Activated CD8-positive, alpha-beta T cell treated with anti-CD3 and anti-CD28 coated beads for 36 hours (primary cell): ENCODE results near the gene TAGAP. TPM values are rescaled to one million over a fixed set of nuclear protein-coding genes. Genes with fewer than 3 reads are reported as not detected.
"Not testable (repeated sequence)": the region's sequence is repeated elsewhere in the genome, so short reads cannot be mapped to it uniquely, and the experiment has no call there.

Experiments used
- ATAC-seq: fragments of 200-7000 bp; cut with Tn5 transposase; one replicate; pipeline ENCODE4 v1.10.0; 2021; ENCODE audit warnings: mild to moderate bottlenecking, moderate library complexity
- CTCF ChIA-PET: fragments of 350-600 bp; sonication (Branson Sonifier 250); formaldehyde crosslinking; loops from one replicate; lab custom pipeline; 2021; ENCODE audit warnings: antibody characterized with exemption; lab: Charles Lee
- POLR2A ChIA-PET: fragments of 350-600 bp; sonication (Branson Sonifier 250); formaldehyde crosslinking; loops from one replicate; lab custom pipeline; 2021; ENCODE audit warnings: antibody characterized with exemption; lab: Charles Lee
- DNase-seq: peaks from one replicate; pipeline ENCODE4 v3.0.0-alpha.2; 2020
- H3K27ac Mint-ChIP-seq: one replicate; pipeline ENCODE4 v1.8.0; 2021; ENCODE audit warnings: mild to moderate bottlenecking, mixed read lengths
- H3K27me3 Mint-ChIP-seq: one replicate; pipeline ENCODE4 v1.8.0; 2021; ENCODE audit warnings: mixed read lengths
- H3K36me3 Mint-ChIP-seq: one replicate; pipeline ENCODE4 v1.8.0; 2021; ENCODE audit warnings: low read depth, mixed read lengths
- H3K4me1 Mint-ChIP-seq: one replicate; pipeline ENCODE4 v1.8.0; 2021; ENCODE audit warnings: low read depth, mixed read lengths
- H3K4me3 Mint-ChIP-seq: one replicate; pipeline ENCODE4 v1.8.0; 2021; ENCODE audit warnings: mild to moderate bottlenecking, moderate library complexity, mixed read lengths
- H3K9me3 Mint-ChIP-seq: one replicate; pipeline ENCODE4 v1.8.0; 2021; ENCODE audit warnings: mixed read lengths
- intact Hi-C: fragments of 100-400 bp; cut with micrococcal nuclease; formaldehyde crosslinking; loops from one replicate; pipeline ENCODE4 v1.10.0; 2022
- total RNA-seq, 2 experiments: library from RNA; stranded (reverse); gene quantifications; one replicate each; pipeline ENCODE4 v1.2.3, GENCODE V29; 2021
- TF ChIP-seq, protein P1 (sequence below): fragments of 200-600 bp; IDR thresholded peaks from one replicate; pipeline ENCODE4 v1.8.0; 2022; ENCODE audit warnings: antibody characterized with exemption, mild to moderate bottlenecking

Gene TAGAP
- total RNA-seq, 2 experiments from 2014 or later: 112 to 113 TPM

DNA sequence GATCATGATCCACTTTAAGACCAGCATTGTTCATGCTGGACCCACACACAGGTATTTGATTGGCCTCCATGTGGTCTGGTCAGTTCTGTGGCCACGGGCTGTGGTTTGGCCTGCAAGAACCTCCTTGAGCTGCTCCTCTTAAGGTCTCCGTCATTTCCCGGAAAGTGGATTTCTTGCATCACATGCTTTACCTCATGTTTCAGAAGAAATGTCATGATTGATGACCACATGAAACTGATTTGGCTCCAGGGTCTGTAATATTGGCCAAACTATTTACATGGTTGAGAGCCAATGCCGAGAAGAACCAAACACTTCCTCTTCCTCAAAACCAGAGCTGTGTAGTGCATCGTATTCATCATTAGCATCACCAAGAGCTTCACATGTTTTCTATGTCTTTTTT, 31.6 kb downstream of the TAGAP start:
- DNase-seq: no peak
- Mint-ChIP-seq H3K27ac (peak overlapping the region; percentile 23), H3K27me3 (no peaks in the 10 kb centered on the region), H3K4me1 (peaks cover 59% of the 10 kb centered on the region), H3K9me3 (peaks cover 3% of the 10 kb centered on the region), H3K36me3 (peaks cover 9% of the 10 kb centered on the region), H3K4me3 (no peak overlapping the region)
- POLR2A ChIA-PET: interaction anchor here (1.4 to 2.2 kb wide), 3 partner anchors 26 to 91 kb away, joined by 3 to 8 read pairs (median 5); no protein-coding TSS in a partner anchor
- ATAC-seq: no peak
- CTCF ChIA-PET: interaction anchor here (2.5 to 18.7 kb wide), 2 partner anchors 94 to 122 kb away, joined by 16 to 506 read pairs; no protein-coding TSS in a partner anchor
- TF ChIP-seq, protein P1, sequence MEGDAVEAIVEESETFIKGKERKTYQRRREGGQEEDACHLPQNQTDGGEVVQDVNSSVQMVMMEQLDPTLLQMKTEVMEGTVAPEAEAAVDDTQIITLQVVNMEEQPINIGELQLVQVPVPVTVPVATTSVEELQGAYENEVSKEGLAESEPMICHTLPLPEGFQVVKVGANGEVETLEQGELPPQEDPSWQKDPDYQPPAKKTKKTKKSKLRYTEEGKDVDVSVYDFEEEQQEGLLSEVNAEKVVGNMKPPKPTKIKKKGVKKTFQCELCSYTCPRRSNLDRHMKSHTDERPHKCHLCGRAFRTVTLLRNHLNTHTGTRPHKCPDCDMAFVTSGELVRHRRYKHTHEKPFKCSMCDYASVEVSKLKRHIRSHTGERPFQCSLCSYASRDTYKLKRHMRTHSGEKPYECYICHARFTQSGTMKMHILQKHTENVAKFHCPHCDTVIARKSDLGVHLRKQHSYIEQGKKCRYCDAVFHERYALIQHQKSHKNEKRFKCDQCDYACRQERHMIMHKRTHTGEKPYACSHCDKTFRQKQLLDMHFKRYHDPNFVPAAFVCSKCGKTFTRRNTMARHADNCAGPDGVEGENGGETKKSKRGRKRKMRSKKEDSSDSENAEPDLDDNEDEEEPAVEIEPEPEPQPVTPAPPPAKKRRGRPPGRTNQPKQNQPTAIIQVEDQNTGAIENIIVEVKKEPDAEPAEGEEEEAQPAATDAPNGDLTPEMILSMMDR: no peak
- intact Hi-C loops: no loop called here

DNA sequence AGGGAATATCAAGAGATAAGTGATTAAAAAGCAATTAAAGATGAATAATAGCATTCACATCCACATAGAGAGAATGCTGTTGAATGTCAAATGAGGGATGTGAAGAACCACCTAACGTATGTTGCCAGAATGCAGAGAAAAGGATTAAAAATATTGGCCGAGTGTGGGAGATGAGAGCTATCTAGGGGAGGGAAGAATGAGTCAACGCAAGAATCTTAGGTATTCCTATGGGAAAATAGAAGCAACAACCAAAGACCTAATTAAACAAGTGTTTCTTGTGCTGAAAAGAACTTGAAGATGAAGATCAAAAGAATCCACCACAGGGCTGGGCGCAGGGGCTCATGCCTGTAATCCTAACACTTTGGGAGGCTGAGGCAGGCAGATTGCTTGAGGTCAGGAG, 32.6 kb downstream of the TAGAP start:
- Mint-ChIP-seq H3K27ac (no peak overlapping the region), H3K9me3 (peaks cover 3% of the 10 kb centered on the region), H3K36me3 (peaks cover 8% of the 10 kb centered on the region), H3K27me3 (no peaks in the 10 kb centered on the region), H3K4me3 (no peak overlapping the region), H3K4me1 (peaks cover 51% of the 10 kb centered on the region)
- ChIA-PET POLR2A (interaction anchor here (1.4 kb wide), 1 partner anchor 33 kb away, joined by 6 read pairs; the partner anchor contains the start of gene TAGAP), CTCF (interaction anchor here (1.2 to 18.7 kb wide), 6 partner anchors 12 to 123 kb away, joined by 3 to 506 read pairs (median 61); partner anchors contain the start of genes RSPH3 and TAGAP)
- ATAC-seq: no peak
- intact Hi-C loops: no loop called here
- TF ChIP-seq, protein P1: no peak
- DNase-seq: no peak

DNA sequence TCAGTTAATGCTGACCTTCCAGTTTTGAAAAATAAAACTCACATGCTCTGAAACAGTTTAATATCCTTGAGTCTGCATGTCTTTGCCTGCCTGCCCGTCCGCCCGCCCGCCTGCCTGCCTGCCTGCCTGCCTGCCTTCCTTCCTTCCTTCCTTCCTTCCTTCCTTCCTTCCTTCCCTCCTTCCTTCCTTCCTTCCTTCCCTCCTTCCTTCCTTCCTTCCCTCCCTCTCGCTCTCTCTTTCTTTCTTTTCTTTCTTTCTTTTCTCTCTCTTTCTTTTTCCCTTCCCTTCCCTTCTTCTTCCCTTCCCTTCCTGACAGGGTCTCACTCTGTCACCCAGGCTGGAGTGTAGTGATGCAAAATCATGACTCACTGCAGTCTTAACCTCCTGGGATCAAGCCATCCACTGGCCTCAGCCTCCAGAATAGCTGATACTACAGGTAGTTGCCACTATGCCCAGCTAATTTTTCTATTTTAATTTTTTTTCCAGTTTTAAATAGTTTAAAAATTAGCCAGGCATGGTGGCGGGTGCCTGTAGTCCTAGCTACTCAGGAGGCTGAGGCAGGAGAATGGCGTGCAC, 34.7 kb downstream of the TAGAP start:
- H3K9me3 Mint-ChIP-seq, H3K4me3 Mint-ChIP-seq, H3K27me3 Mint-ChIP-seq, DNase-seq, H3K36me3 Mint-ChIP-seq, ATAC-seq, intact Hi-C loops, H3K27ac Mint-ChIP-seq: not testable (repeated sequence)
- H3K4me1 Mint-ChIP-seq: peaks cover 41% of the 10 kb centered on the region
- CTCF ChIA-PET: interaction anchor here (0.8 to 18.7 kb wide), 12 partner anchors 7 to 299 kb away, joined by 3 to 506 read pairs (median 8); partner anchors contain the start of genes RSPH3 and TAGAP
- POLR2A ChIA-PET: interaction anchor here (1.6 to 1.9 kb wide), 3 partner anchors 23 to 35 kb away, joined by 3 to 6 read pairs (median 5); partner anchors contain the start of gene TAGAP

DNA sequence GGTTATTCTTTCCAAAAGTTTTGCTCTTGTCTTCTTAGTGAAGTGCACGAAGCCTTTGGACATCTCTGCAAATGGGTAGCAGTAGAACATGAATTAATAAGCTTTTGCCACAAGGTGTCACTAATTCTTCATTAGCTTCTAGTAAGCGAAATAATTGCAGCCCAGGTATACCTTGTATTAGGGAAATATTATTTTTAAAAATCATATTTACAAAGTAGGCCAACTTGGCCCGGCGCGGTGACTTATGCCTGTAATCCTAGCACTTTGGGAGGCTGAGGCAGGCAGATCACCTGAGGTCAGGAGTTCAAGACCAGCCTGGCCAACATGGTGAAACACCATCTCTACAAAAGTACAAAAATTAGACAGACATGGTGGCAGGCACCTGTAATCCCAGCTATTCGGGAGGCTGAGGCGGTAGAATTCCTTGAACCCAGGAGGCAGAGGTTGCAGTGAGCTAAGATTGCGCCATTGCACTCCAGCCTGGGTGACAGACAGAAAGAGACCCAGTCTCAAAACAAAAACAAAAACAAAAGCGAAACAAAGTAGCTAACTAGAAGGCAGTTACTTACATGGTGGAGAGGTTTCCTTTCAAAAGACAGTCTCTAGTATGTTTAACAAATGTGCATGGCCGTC, 36.0 kb downstream of the TAGAP start:
- TF ChIP-seq, protein P1: peak; percentile 83
- Mint-ChIP-seq H3K9me3 (no peaks in the 10 kb centered on the region), H3K4me3 (no peak overlapping the region), H3K27me3 (no peaks in the 10 kb centered on the region), H3K36me3 (peaks cover 2% of the 10 kb centered on the region), H3K4me1 (peaks cover 28% of the 10 kb centered on the region), H3K27ac (peak overlapping the region; percentile 65)
- no peak for DNase-seq
- POLR2A ChIA-PET: interaction anchor here (0.9 to 2.2 kb wide), 8 partner anchors 9 to 98 kb away, joined by 3 to 10 read pairs (median 6); partner anchors contain the start of gene TAGAP
- CTCF ChIA-PET: interaction anchor here (0.7 to 18.7 kb wide), 38 partner anchors 9 to 200 kb away, joined by 3 to 506 read pairs (median 5); partner anchors contain the start of genes RSPH3 and TAGAP
- ATAC-seq: peak; percentile 76
- intact Hi-C loops: loop anchor here (1.0 to 5.0 kb wide), 3 partner anchors 39 to 126 kb away; no protein-coding TSS in a partner anchor

DNA sequence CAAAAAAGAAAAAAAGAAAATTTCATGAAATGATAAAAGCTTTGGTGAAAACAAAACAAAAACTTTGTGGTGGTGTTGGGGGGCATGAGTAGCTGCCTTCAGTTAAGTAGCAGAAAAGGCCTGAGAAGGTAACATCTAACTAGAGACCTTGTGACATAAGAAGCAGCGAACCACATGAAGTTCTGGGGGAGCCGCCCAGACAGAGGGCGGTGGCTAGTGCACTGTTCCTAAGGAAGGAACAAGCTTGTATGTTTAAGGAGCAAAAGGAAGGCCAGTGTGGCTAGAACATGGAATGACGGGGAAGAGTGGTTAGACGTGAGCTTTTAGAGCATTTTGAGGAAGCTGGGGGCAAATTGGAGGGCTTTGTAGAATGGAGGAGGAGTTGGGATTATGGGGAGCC, 37.3 kb downstream of the TAGAP start:
- ATAC-seq (no peak), DNase-seq (no peak)
- Mint-ChIP-seq H3K9me3 (no peaks in the 10 kb centered on the region), H3K4me1 (peaks cover 20% of the 10 kb centered on the region), H3K27ac (no peak overlapping the region), H3K27me3 (no peaks in the 10 kb centered on the region), H3K4me3 (no peak overlapping the region), H3K36me3 (no peaks in the 10 kb centered on the region)
- ChIA-PET POLR2A (interaction anchor here (1.0 to 2.2 kb wide), 4 partner anchors 10 to 86 kb away, joined by 3 to 10 read pairs (median 4); no protein-coding TSS in a partner anchor), CTCF (interaction anchor here (0.6 to 18.7 kb wide), 13 partner anchors 8 to 128 kb away, joined by 3 to 506 read pairs (median 4); partner anchors contain the start of gene RSPH3)
- TF ChIP-seq, protein P1: no peak
- intact Hi-C loops: loop anchor here (5.0 kb wide), 1 partner anchor 40 kb away; no protein-coding TSS in a partner anchor
